G401 (cell line): Measurements from ENCODE around the gene ADGRF5. TPM values are rescaled to one million over a fixed set of nuclear protein-coding genes. Genes with fewer than 3 reads are reported as not detected.

Source experiments
- DNase-seq: peaks from one replicate; pipeline ENCODE4 v3.0.0-alpha.2; 2015; ENCODE audit warnings: low spot score
- in situ Hi-C: cut with HindIII; loops from 2 replicates; pipeline ENCODE4 v1.10.0; 2016; ENCODE audit warnings: low sequenced_read_pairs, mixed read lengths
- total RNA-seq: library from RNA; depleted of rRNA; stranded (reverse); fragments of >200 nt; shearing (Covaris generic); gene quantifications from 2 replicates; pipeline ENCODE4 v1.2.3, GENCODE V29; 2014

Gene ADGRF5
- total RNA-seq, 1 experiment from 2014 or later: not detected

DNA sequence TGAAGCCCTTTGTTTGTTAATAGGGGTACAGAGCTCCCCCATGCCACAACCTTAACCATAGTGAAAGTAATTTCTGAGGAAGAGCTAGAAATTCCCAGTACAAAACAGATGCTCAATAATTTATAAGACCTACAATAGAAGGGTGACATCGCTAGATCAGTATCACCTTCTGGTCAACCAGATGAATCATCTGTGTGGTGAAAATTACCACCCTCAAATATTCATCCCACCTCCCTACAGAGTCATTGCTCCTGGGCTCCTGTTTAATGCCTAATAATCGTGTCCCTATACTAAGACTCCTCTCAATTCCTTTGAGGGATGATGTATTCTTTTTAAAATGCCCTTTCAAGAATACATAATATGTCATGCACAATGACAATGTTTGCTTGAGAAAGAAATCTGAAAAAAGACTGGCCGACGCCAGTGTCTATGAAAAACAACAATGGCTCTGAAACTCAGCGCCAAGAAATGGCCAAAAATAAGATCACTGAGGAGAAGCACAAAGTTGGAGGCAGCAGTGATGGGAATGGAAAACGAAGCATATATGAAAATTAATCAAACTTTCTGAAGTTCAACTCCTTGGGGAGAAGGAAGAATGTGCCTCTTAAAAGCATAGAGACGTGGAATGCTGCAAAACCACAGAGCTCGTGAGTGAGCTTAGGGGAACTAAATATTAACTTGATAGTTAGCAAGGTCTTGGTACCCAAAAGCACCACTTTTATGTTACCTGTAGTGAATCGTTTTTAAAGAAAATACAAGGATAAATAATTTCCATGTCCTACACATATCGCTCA is 11.0 kb upstream of the ADGRF5 start:
- in situ Hi-C loops: no loop called here

DNA sequence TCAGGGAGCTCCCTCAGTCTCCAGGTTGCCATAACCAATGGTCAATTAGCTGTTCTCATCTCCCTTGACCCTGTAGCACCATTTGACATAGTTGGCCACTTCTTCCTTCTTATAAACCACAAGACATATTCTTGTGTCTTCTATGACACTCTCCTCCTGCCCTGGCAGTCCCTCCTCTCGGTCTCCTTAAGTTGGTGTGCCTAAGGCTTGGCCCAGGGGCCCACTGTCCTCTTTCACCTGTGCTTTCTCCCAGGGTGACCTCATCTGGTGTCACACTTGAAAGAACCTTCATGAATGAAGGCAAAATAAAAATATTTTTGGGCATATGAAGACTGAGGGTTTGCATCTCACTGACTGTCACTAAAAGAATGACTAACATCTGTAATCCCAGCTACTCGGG is 9.7 kb upstream of the ADGRF5 start:
- in situ Hi-C loops: no loop called here
- DNase-seq: no peak

More for the DNA sequence above, 11.0 kb upstream of the ADGRF5 start:
- DNase-seq: no peak

DNA sequence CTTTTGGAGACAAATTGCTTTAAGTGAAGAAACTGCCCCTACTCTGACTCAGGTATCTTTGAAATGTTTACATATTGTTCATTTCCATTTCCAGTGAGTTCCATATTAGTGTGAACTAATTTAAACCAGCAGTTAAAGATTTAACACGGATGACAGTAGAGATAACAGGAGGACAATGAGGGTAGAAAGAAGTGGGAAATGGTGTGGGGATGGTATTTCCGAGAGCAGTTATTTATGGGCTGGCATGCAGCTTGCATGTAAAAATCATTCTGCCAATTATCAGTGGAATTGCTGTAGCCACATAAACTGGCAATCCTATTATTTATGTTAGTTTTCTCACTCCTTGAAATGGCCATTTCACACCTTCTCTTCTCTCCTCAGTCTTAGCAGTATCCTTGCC is 8.6 kb upstream of the ADGRF5 start:
- no peak for DNase-seq
- in situ Hi-C loops: no loop called here

DNA sequence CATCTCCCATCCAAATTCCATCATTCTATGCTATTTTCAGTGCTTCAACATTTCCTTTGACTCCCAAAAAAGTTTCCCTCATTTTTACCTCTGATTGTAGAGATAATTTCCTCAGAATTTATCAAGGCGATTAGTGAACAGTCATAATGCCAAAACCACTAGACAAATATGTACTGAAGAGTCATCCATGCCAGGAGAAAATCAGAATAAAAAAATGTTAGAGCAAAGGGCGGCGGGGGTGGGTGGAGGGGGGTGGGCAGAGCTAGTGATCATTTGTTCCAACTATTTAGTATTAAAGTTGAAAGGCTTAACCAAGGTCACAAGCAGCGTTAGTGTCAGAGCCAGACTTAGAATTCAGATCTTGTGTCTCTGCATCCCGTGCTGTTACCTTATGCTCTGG is 5.3 kb upstream of the ADGRF5 start:
- DNase-seq: no peak
- in situ Hi-C loops: no loop called here

DNA sequence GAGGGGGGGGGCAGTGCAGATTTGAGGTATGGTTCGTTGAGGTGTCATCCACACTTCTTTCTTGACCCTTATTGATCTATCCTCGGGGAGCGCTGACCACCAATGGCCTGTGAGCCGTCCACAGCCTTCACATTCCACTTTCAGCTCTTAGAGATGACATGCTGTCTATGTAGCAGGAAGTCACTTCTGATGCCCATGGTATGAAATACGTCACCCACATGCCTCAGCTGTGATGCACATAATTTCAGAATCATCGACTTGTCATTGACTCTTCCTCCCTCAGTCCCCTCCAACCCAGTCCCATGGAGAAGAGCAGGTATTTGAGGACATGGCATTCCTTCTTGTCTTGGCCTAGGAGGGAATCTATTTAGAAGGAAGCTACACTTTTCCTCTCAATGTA is 4.7 kb upstream of the ADGRF5 start:
- in situ Hi-C loops: no loop called here
- DNase-seq: no peak

DNA sequence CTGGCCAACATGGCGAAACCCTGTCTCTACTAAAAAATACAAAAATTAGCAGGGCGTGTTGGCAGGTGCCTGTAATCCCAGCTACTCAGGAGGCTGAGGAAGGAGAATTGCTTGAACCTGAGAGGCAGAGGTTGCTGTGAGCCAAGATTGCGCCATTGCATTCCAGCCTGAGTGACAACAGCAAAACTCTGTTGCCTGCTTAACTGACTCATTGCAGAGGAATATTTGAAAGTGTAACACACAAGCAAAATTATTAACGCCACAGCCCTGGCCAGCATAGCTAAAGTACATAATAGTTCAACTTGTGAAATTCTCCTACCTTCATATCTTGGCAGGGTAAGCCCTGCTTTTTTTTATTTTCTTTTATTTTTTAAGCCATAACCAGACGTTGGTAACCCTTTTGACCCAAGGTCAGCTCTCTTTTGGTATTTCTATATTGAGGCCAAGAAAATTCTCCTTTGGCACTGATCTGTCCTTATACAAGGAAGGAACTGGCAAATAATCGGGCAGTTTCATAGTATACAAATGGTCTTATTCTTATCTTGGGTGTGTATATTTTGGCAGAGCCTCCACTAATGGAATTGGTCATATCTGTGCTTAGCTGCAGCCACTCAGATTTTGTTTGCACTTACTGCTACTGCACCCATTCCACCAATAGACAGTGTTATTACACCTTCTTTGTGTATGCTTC is 4.0 kb upstream of the ADGRF5 start:
- in situ Hi-C loops: no loop called here
- DNase-seq: no peak

DNA sequence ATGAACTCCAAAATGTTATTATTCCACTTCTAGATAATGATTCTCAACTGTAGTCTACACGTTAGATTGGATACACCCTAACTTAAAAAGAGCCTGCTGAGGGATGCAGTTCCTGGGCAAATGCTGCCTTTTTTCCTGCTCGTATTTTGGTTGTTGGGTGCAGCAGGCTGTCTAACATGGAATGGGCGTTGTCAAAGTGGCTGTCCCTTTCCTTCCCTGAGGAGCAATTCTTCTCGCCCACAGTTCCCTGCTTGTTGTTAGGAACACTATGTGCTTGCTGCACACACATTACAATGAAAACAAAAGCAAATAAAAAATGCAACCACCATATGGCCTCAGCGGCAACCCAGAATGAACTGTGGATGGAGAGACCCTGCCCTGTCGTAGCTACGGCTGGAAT is 1.7 kb upstream of the ADGRF5 start:
- in situ Hi-C loops: no loop called here
- no peak for DNase-seq

DNA sequence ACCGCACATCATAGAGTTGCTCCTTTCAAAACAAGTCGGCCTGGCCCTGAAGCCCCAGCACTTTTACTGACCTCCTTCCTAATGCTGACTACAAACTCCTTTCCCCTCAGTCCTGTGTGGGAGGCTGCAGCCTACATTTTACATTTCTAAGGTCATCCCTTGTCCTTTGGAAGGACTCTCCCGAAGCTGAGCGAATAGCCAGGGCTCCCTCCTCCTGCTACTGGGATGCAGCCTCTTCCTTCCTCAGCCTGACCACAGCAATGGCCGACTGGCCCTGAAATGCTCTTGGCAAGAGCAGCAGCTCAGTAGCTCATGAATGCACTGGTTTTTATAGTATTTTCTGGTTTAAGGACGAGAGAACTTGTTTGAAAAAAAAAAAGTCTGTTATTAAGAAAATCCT is 679 bp downstream of the ADGRF5 start:
- in situ Hi-C loops: no loop called here
- DNase-seq: no peak

DNA sequence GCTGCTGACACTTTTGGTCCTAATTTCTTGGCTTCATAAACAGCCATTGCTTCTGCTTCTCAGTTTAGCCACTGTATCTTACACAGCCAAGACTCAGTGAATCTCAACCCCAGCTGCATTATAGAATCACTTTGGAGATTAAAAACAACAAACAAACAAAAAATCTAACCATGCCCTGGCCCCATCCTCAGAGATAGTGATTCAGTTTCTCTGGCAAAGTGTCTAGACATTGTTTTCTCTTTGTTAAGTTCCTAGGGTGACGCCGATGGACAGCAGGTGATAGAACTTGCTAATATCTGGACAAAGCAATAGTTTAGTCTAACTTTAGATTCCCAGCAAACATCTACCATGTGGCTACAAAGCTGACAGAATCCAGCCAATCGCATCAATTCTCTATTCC is 2.9 kb downstream of the ADGRF5 start:
- in situ Hi-C loops: no loop called here
- no peak for DNase-seq

DNA sequence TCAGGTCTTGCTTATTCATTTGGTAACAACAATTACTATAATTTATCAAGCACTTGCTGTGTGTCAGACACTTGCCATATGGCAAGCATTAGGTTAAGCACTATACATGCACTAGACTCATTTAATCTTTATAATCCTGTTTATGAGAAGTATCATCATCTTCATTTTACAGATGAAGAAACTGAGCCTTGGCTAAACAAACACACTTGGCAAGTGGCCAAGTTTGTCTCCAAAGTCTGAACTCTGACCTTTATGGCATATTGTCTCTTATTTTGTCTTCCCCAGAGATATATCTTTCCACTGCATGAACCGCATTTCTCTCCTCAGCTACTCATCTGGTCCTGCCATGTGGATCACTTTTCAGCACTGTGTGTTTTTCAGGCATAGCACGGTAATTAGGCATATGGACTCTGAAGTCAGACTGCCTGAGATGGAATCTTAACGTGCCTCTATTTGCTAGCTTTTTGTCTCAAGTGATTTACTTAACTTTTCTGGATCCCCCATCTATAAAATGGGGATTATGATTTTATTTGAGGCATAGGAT is 4.7 kb downstream of the ADGRF5 start:
- no peak for DNase-seq
- in situ Hi-C loops: no loop called here

DNA sequence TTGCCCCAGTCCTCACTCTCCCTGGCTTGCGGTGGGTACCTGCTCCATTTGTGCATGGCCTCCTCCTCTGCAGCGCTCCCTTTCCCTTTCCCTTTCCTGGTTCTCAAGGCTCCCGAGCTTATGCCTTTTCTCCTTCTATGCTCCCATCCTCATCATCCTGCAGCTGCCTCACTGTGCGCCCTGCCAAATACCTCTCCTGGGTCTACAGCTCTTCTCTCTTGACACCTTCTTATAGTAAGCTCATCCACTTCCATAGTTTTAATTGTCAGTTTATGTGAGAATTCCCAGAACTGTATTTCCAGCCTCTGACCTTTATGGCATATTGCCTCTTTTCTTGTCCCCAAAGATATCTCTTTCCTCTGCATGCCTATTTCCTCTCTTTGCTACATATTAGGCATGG is 5.9 kb downstream of the ADGRF5 start:
- in situ Hi-C loops: no loop called here

DNA sequence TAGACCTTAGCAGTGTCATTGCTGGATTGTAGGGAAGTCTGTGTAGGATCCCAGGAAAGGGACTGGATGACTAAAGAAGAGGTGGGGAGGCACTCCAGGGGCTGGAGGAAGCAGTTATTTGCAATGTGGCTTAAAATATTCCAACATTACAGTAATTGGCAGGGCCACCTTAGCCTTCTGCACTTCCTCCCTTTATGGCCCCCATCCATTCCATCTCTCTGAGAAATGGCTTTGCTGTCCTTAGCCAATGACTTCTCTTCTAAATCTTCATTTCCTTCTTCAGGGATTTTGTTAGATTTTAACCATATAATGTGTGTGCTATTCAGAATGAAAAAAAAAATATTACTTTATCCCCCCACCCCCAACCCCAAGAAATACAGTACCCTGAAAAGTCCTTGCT is 6.4 kb downstream of the ADGRF5 start:
- in situ Hi-C loops: no loop called here
- DNase-seq: no peak

More for the DNA sequence above, 5.9 kb downstream of the ADGRF5 start:
- no peak for DNase-seq

DNA sequence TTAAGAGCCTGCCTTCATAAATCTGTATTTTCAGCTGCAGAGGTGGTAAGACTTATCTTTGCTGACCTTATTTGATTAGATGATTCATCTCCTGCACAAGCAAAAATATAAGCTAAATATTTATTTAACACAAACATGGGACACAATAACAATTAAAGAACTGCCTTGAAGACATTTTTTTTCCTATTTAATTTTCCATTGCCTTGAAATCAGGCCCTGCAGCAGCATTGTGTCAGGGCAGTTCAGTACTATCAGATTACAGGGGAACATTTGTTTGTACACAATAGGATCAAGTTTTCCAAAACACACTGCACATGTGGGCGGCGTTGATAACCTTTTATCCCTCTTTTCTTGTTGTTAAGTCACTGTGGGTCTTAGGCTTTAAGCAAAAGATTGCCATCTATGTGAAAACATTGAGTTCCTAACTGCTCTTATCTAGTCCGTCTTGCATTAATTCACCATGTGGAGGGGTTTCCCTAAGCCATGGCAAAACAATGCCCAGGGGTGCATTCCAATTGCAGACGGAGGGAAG is 7.4 kb downstream of the ADGRF5 start:
- in situ Hi-C loops: no loop called here

DNA sequence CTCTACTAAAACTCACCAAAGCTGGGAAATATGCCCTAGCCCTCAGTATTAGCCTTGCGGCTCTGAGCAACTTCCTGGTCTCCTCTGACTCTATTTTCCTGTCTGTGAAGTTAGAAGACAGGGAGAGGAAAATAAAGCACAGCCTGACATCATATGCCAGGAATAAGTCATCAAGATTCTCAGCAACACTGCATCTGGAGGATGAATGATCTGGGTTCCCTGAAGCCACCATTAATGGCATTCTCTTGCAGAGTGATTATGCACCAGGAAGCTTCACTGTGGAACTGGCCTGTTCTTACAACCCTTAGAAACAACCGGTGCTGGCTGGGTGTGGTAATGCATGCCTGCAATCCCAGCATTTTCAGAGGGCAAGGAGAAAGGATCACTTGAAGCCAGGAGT is 12.4 kb downstream of the ADGRF5 start:
- DNase-seq: no peak
- in situ Hi-C loops: no loop called here

More for the DNA sequence above, 7.4 kb downstream of the ADGRF5 start:
- no peak for DNase-seq

DNA sequence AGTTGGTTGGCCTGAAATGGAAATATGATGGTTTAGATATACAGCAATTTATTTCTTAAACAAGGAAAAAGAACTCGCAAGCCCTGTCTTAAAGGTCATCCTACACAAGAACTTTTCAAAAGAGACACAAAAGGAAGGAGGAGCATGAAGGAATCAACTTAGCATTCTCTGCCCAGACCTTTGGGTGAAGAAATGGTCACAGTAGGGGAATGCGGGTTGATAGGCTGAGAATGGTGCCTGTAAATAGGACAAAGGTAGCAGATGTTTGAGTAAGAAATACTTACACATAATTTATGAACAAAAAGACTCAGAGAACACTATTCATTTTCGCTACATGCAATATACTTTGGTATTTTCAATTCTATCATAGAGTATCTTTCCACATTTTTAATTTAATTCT is 15.0 kb downstream of the ADGRF5 start:
- in situ Hi-C loops: no loop called here
- DNase-seq: no peak

DNA sequence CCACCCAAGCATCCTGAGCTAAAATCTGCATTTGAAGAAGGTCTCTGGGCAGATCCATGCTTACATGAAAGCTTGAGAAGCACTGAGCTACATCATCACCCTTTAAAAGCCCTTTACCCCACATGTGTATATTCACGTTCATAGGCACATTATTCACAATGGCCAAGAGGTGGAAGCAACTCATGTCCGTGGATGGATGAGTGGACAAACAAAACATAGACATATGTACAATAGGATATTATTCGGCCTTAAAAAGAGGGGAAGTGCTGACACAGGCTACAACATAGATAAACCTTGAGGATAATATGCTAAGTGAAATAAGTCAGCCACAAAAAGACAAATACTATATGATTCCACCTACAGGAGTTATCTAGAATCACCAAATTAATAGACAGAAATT is 17.6 kb downstream of the ADGRF5 start:
- DNase-seq: no peak
- in situ Hi-C loops: no loop called here

DNA sequence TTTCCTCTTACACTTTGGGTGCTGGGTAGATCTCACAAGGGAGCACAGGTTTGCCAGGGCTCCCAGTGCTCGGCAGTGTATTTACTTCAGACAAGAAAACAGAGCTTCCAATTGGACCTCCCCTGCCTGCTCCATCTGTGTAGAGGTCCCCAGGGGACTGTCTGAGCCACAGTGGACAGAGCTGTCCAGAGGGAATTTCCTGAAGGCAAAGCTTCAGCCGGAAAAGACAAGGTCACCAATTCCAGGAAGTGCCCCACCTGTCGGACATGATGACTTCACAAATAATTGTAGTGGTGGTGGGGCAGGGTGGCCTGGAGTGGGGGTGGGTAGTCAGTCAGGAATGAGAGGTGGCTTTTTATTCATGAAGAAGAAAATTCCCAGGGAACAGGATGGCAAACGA is 18.6 kb downstream of the ADGRF5 start:
- DNase-seq: no peak
- in situ Hi-C loops: no loop called here

DNA sequence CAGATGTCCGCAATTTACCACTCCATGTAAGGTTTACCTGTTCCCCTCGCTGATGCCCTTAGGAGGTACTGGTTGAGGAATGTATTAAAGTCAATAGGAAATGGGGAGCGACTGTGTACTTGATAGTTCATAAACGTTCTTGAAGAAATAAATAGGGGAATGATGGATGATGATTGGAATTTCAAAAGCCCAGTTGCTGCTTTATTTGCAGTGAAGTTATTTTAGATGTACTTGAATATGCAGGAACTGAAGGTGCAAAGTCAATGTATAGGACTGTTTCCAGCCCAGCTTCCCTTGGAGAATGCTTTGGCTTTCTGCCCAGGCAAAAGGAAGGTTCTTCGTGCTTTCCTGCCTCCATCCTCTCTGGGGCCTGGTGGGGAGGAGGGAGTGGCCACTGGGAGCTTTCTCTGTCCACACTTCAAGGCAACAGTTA is 19.8 kb downstream of the ADGRF5 start:
- in situ Hi-C loops: no loop called here
- DNase-seq: no peak

DNA sequence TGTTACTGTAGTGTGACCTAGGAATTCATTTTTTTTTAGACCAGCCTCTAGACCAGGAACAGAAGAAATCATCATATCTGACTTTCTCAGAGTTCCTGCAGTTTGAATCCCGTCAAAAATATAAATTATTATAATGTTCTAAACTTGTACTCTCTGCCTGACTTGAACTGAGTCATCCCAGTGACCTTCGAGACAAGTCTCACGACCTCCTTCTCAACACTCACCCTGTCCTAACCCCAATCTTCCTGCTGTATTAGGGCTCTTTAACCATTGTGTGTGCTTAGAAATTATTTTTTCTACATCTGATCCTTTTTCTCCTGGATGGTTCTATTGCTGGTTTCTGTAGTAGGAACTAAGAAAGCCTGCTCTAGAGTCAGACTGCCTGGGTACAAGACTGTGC is 21.5 kb downstream of the ADGRF5 start:
- in situ Hi-C loops: no loop called here

DNA sequence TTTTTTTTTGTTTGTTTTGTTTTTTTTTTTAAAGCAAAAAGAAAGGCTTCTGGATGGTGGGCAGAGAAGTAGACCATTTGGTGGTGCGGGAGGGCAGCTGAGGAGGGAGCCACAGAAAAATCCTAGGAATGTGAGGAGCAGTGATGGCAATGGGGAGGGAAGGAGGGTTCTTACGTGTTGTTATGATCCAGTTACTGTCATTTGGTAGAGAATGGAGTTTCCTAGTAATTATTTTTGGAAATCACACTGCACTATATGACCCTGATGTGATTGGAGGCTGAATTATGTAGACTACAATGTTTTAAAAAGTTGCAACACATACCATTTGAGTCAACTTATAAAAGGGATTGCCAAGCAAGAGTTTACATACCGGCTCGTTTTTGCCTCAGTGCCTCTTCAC is 22.1 kb downstream of the ADGRF5 start:
- in situ Hi-C loops: no loop called here

More for the DNA sequence above, 21.5 kb downstream of the ADGRF5 start:
- DNase-seq: no peak

More for the DNA sequence above, 22.1 kb downstream of the ADGRF5 start:
- no peak for DNase-seq
